Measurements from ENCODE around the gene YPEL1.
"Not testable (repeated sequence)": the region's sequence is repeated elsewhere in the genome, so short reads cannot be mapped to it uniquely, and the experiment has no call there.

The YPEL1 gene

DNA sequence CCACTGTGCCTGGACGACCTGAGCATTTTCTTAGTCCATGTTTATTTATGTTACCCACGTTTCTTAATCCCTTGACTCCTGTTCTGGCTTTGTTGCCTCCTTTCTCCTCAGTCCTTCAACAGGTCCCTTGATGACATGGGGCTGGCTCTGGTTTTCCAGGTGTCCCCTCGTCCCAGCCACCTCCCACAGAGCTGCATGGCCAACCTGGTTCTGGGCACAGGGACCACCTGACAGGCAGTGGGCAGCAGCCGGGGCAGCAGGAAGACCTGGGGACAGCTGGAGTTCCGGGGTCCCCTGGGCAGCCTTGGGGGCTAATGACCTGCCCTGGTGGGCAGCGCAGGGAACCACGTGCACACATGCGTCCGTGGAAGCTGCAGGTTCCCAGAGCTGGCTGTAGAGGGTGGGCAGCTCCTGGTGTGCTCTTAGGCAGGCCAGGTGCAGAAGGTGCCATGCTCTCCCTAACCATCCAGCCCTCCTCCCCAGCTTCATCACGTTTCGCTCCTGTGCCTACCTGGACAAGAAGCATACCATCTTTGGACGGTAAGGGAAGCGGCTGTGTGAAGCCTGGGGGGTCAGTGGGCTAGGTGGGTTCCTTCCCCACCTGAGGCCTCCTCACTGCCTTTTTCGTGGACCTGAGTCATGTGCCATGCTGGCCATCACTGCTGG, 42.1 kb downstream of the YPEL1 start:
- H3K27me3 Mint-ChIP-seq (ENCODE audit: low read depth), result no peaks in the 10 kb centered on the region
- H3K9me3 Mint-ChIP-seq, result no peaks in the 10 kb centered on the region
- H3K4me1 Mint-ChIP-seq (ENCODE audit: low read depth), result peaks cover 5% of the 10 kb centered on the region
- H3K36me3 Mint-ChIP-seq (ENCODE audit: low read depth), result peaks cover 21% of the 10 kb centered on the region
- no peak overlapping the region for H3K27ac Mint-ChIP-seq
- no peak overlapping the region for H3K4me3 Mint-ChIP-seq

GRCh38 chr22:21692856-21693255, 42.7 kb downstream of the YPEL1 start:
- H3K4me3 Mint-ChIP-seq; H3K4me1 Mint-ChIP-seq (ENCODE audit: low read depth); H3K27me3 Mint-ChIP-seq (ENCODE audit: low read depth); H3K27ac Mint-ChIP-seq; H3K9me3 Mint-ChIP-seq: not testable (repeated sequence)
- H3K36me3 Mint-ChIP-seq (ENCODE audit: low read depth), result peaks cover 21% of the 10 kb centered on the region

- H3K4me3 Mint-ChIP-seq, result no peak overlapping the region
- no peak overlapping the region for H3K27ac Mint-ChIP-seq
Measured at GRCh38 chr22:21691816-21692215, 43.8 kb downstream of the YPEL1 start.

GRCh38 chr22:21690401-21690801, 45.2 kb downstream of the YPEL1 start:
- Mint-ChIP-seq H3K4me3 (no peak overlapping the region), H3K36me3 (ENCODE audit: low read depth) (peaks cover 12% of the 10 kb centered on the region), H3K9me3 (no peaks in the 10 kb centered on the region), H3K4me1 (ENCODE audit: low read depth) (peaks cover 5% of the 10 kb centered on the region), H3K27me3 (ENCODE audit: low read depth) (no peaks in the 10 kb centered on the region), H3K27ac (no peak overlapping the region)

More at GRCh38 chr22:21691816-21692215, 43.8 kb downstream of the YPEL1 start:
- Mint-ChIP-seq H3K4me1 (ENCODE audit: low read depth) (peaks cover 5% of the 10 kb centered on the region), H3K9me3 (no peaks in the 10 kb centered on the region), H3K36me3 (ENCODE audit: low read depth) (peaks cover 18% of the 10 kb centered on the region), H3K27me3 (ENCODE audit: low read depth) (no peaks in the 10 kb centered on the region)

GRCh38 chr22:21688706-21689381, 46.8 kb downstream of the YPEL1 start:
- peaks cover 5% of the 10 kb centered on the region for H3K4me1 Mint-ChIP-seq (ENCODE audit: low read depth)
- no peaks in the 10 kb centered on the region for H3K27me3 Mint-ChIP-seq (ENCODE audit: low read depth)
- H3K9me3 Mint-ChIP-seq, result no peaks in the 10 kb centered on the region
- H3K4me3 Mint-ChIP-seq, result no peak overlapping the region
- H3K36me3 Mint-ChIP-seq (ENCODE audit: low read depth), result peaks cover 8% of the 10 kb centered on the region
- H3K27ac Mint-ChIP-seq, result no peak overlapping the region

GRCh38 chr22:21688341-21688705, 47.3 kb downstream of the YPEL1 start:
- Mint-ChIP-seq H3K27me3 (ENCODE audit: low read depth) (no peaks in the 10 kb centered on the region), H3K9me3 (no peaks in the 10 kb centered on the region), H3K4me1 (ENCODE audit: low read depth) (peaks cover 5% of the 10 kb centered on the region), H3K27ac (no peak overlapping the region), H3K4me3 (no peak overlapping the region), H3K36me3 (ENCODE audit: low read depth) (peaks cover 10% of the 10 kb centered on the region)

DNA sequence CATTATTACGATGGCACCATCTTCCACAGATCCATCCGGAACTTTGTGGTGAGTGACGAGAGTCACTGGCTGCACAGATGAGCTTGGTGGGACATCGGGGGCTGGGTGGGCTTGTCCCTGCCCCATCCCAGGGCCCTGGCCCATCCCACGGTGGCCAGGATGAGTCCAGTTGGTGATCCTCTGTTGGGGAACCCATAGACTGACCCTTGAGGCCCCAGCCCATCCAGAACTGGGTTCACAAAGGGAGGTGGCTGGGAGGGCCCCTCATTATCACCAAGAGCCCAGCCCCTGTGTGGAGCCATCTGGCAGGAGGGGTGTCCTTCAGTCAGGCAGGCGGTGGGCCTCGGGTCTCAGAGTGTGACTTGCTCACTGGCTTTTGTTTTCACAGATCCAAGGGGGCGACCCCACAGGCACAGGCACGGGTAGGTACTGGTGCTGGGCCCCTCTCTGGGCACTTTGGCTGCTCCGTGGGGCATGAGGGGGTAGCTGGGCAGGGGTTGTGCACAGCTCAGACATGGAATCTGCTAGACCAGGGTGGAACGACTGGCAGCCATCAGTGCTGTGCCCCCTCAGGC, 47.8 kb downstream of the YPEL1 start:
- Mint-ChIP-seq H3K4me1 (ENCODE audit: low read depth) (peaks cover 5% of the 10 kb centered on the region), H3K27ac (no peak overlapping the region), H3K4me3 (no peak overlapping the region), H3K9me3 (no peaks in the 10 kb centered on the region), H3K36me3 (ENCODE audit: low read depth) (peaks cover 11% of the 10 kb centered on the region), H3K27me3 (ENCODE audit: low read depth) (no peaks in the 10 kb centered on the region)

DNA sequence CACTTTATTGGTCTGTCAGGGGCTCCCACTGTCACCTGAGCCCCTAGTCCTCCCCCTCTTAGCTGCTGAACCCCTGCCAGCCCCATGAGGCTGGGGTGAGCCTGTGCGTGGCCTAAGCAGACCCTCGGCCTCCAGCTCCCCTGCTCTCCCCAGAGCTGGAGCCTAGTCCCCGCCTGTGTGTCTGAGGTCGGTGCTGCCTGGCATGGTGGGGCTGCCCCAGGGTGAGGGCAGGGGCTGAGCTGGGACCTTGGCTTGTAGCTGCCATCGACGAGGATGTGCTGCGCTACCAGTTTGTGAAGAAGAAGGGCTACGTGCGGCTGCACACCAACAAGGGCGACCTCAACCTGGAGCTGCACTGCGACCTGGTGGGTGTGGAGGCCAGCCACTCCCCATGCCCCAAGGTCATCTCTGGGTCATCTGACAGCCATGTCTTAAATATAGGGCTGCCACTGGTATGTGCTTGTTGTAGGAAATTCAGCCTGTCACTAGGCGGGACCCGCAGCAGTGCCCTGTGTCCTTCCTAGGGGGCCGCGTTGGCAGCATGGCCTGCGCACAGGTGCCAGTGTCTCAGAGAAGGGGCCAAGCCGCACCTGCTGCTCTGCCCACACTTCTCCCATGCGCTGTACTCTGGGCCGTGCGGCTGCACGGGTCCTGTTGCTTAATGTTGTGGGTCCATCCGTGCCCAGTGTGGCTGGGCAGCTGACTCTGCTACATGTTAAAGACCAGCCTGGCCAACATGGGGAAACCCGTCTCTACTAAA, 48.8 kb downstream of the YPEL1 start:
- peaks cover 11% of the 10 kb centered on the region for H3K36me3 Mint-ChIP-seq (ENCODE audit: low read depth)
- H3K27ac Mint-ChIP-seq, result no peak overlapping the region
- H3K9me3 Mint-ChIP-seq, result no peaks in the 10 kb centered on the region
- no peak overlapping the region for H3K4me3 Mint-ChIP-seq
- no peaks in the 10 kb centered on the region for H3K27me3 Mint-ChIP-seq (ENCODE audit: low read depth)
- peaks cover 5% of the 10 kb centered on the region for H3K4me1 Mint-ChIP-seq (ENCODE audit: low read depth)

DNA sequence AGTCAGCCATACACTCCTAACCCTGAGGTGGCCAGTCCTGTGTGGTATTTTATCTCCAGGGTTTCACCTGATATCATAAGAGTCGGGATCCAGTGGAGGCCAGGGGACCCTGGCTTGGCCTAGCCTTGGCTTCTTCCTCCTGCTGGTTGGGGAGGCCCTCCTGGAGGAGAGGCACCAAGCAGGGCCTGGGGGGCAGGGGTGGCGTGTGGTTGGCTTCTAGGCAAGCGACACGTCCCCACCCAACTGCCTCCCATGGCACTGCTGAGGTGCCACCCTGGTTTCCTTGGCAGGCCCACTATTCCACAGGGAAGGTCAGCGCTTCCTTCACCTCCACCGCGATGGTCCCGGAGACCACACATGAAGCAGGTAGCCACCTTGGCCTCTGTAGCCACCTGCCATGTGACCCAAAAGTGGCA, 49.4 kb downstream of the YPEL1 start:
- Mint-ChIP-seq H3K9me3 (no peaks in the 10 kb centered on the region), H3K27me3 (ENCODE audit: low read depth) (no peaks in the 10 kb centered on the region), H3K4me3 (no peak overlapping the region), H3K4me1 (ENCODE audit: low read depth) (peaks cover 5% of the 10 kb centered on the region), H3K27ac (no peak overlapping the region), H3K36me3 (ENCODE audit: low read depth) (peaks cover 9% of the 10 kb centered on the region)

DNA sequence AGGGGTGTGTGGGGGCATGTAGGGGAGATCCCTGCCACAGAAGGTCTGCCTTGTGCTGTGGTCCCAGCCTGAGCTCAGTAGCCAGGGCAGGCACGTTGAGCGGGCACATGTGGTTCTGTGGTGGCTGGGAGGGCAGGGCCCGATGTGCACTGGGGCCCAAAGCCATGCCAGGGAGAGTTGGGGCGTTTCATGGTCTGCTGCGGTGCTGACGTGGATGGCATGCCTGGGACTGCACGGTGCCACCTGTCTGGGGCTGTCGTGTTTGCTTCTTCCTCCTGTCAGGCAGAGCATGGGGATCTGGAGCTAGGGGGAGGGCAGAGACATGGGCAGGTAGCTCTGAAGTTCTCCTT, 50.5 kb downstream of the YPEL1 start:
- Mint-ChIP-seq H3K27ac (no peak overlapping the region), H3K36me3 (ENCODE audit: low read depth) (peaks cover 5% of the 10 kb centered on the region), H3K27me3 (ENCODE audit: low read depth) (no peaks in the 10 kb centered on the region), H3K4me3 (no peak overlapping the region), H3K4me1 (ENCODE audit: low read depth) (peaks cover 2% of the 10 kb centered on the region), H3K9me3 (no peaks in the 10 kb centered on the region)

DNA sequence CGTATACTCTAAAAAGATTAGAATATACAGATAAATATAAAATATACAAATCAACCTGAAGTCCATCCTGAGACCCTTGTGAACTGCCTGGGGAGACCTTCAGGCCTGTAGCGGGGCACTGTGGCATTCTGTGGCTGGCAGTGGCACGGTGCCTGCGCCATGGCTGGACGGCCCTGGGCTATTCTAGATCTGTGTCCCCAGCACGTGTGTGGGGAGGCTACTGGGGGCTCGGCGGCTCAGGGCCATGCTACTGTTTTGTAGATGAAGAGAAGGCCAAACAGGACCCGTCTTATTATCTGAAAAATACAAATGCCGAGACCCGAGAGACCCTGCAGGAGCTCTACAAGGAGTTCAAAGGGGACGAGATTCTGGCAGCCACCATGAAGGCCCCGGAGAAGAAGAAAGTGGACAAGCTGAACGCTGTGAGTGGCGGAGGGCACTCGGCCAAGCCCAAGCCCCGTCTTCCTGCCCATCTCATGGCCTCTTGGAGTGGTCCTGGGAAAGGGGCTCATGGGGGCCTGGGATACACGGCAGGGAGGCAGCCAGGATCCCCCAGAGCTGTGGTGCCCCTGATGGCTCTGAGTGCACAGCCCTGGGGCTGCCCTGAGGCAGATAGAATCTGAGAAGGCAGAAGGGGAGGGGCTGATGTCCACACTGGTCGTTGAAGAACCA, 51.0 kb downstream of the YPEL1 start:
- Mint-ChIP-seq H3K9me3 (no peaks in the 10 kb centered on the region), H3K27ac (no peak overlapping the region), H3K4me3 (no peak overlapping the region), H3K36me3 (ENCODE audit: low read depth) (peaks cover 4% of the 10 kb centered on the region), H3K27me3 (ENCODE audit: low read depth) (no peaks in the 10 kb centered on the region), H3K4me1 (ENCODE audit: low read depth) (peaks cover 2% of the 10 kb centered on the region)

DNA sequence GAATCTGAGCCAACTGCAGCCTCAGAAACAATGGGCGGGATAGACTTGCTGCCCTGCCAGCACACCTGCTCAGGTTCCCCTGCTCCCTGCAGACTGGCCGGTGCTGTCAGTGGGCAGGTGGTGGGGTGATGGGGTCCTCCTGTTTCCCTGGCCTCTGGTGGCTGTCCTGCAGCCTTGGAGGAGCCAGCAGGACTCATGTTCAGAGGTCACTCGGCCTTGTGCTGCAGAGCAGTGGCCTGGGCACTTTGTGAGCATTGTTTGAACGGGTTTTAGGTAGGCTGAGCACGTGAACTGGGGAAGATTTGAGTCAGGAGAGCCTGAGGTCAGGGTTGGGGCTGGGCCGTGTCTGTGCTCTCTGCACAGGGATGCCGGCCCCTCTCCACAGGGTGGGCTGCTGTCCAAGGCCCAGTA, 52.2 kb downstream of the YPEL1 start:
- no peaks in the 10 kb centered on the region for H3K27me3 Mint-ChIP-seq (ENCODE audit: low read depth)
- H3K4me1 Mint-ChIP-seq (ENCODE audit: low read depth), result no peaks in the 10 kb centered on the region
- H3K36me3 Mint-ChIP-seq (ENCODE audit: low read depth), result peaks cover 3% of the 10 kb centered on the region
- H3K9me3 Mint-ChIP-seq, result no peaks in the 10 kb centered on the region
- no peak overlapping the region for H3K4me3 Mint-ChIP-seq
- no peak overlapping the region for H3K27ac Mint-ChIP-seq

DNA sequence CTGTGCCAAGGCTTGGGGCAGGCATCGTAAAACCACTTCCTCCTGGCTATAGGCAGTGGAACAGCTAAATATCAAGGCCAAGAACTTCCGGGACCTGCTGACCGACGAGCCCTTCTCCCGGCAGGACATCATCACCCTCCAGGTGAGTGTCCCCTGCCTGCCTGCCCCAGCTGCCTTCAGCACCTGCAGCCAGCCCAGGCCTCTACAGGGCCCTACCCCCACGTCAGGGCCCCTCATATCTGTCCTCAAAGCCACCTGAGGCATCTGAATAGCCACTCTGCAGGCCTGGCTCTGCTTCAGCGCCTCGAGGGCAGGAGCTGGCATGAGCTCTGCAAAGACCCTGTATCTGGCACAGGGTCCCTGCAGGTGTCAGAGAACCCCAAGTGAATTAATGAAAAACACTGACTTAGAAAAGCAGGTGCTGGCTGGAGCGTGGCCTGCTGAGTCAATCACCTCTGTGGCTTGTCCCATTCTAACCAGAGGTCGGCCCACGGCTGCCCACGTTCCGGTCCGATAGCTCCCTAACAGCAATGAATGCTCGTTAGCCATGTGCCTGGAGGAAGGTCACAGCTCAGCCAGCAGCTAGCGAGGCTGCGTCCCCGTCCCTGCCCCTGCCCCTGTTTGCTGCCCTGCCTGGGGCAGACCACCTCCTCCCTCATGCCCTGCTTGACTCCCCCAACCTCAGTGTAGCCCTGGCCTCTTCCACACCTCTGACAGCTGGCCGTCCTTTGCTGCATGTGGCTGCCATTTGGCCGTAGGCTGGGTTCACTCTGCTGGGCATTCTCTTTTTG, 53.0 kb downstream of the YPEL1 start:
- Mint-ChIP-seq H3K36me3 (ENCODE audit: low read depth) (peaks cover 3% of the 10 kb centered on the region), H3K4me1 (ENCODE audit: low read depth) (no peaks in the 10 kb centered on the region), H3K9me3 (no peaks in the 10 kb centered on the region), H3K27me3 (ENCODE audit: low read depth) (no peaks in the 10 kb centered on the region), H3K27ac (no peak overlapping the region), H3K4me3 (no peak overlapping the region)

Data from T-helper 1 cell treated with Interleukin-12 subunit alpha and Interleukin-12 subunit beta and Interleukin-4 antibody, amounts not matched to agents 30 μg/mL and 1 μg/mL, for 36 hours (primary cell).